Activated gamma-delta T cell treated with anti-CD3 and anti-CD28 coated beads, Interleukin-2, amount 50 U/mL, for 16 hours (primary cell): ENCODE measurements around the gene ZBTB32.
"Not testable (repeated sequence)": the region's sequence is repeated elsewhere in the genome, so short reads cannot be mapped to it uniquely, and the experiment has no call there.

Source experiments
- DNase-seq: peaks from one replicate; pipeline ENCODE4 v3.0.0-alpha.2; 2020; ENCODE audit warnings: low read depth

Gene ZBTB32, protein sequence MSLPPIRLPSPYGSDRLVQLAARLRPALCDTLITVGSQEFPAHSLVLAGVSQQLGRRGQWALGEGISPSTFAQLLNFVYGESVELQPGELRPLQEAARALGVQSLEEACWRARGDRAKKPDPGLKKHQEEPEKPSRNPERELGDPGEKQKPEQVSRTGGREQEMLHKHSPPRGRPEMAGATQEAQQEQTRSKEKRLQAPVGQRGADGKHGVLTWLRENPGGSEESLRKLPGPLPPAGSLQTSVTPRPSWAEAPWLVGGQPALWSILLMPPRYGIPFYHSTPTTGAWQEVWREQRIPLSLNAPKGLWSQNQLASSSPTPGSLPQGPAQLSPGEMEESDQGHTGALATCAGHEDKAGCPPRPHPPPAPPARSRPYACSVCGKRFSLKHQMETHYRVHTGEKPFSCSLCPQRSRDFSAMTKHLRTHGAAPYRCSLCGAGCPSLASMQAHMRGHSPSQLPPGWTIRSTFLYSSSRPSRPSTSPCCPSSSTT

DNA sequence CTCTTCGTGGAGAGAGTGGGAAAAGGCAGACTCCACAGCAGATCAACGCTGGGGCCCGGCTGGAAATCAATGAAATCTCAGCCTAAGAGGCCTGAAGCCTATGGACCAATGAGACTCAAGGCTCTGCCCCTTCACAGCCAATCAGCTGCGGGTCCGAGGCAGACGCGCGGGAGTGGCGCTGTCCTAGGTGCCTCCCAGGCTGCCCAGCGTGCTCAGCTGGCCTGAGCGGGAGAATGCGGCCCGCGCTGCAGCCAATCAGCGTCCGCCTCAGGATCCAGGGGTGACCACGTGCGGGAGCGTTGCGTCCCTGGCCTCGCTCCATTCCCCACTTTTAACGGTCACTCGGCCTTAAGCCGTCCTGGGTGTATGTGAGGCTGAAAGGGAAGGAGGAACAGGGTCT is at the start of gene ZBTB32:
Gene ZBTB32, plus strand, starts transcription at position 341 of the 400 bp plus-strand sequence. CDS start 10,069 bp downstream, outside the sequence.
- DNase-seq = no peak

- not testable (repeated sequence) for DNase-seq
Observed at GRCh38 chr19:35654828-35655227, 49.5 kb upstream of the ZBTB32 start.

GRCh38 chr19:35655600-35655999 is 48.8 kb upstream of the ZBTB32 start:
- DNase-seq = no peak

DNA sequence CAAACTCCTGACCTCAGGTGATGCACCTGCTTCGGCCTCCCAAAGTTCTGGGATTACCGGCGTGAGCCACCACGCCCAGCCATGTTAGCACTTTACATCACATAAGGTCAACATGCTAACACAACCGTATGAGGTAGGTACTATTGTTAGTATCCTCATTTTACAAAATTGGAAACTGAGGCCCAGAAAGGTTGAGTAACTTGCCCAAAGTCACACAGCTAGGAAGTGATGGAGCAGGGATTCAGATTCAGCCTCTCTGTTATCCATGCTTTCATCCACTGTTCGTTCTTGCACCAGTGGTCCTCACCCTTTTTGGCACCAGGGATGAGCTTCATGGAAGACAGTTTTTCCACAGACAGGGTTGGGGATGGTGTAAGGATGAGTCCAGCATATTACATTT is 47.7 kb upstream of the ZBTB32 start:
- no peak for DNase-seq

DNA sequence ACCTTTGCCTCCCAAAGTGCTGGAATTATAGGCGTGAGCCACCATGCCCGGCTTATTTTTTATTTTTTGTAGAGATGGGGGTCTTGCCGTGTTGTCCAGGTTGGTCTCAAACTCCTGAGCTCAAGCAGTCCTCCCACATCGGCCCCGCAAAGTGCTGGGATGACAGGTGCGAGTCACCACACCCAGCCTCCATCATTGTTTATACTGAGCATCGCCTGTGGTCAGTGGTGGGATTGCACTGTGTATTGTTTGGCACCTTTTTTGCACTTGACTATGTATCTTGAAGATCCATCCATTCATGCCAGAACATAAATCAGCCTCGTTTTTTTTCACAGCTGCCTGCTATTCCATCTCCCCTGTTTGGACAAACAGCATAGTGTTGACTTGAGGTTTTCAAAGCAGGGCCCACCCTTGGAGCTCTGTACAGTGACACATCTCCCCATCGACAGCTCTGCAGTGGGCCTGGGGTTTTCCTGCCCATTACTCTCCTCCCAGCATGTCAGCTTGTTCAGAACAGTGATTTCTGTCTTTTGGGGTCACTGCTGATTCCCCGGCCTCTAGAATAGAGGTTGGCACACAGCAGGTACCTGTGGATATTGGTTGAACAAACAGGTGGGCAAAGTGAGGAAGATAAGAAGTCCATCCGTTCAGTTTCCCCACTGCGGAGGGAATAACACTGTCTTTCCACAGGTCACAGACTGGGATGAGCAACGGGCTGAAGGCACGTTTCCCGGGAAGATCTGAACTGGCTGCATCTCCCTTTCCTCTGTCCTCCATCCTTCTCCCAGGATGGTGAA is 46.3 kb upstream of the ZBTB32 start:
- no peak for DNase-seq

DNA sequence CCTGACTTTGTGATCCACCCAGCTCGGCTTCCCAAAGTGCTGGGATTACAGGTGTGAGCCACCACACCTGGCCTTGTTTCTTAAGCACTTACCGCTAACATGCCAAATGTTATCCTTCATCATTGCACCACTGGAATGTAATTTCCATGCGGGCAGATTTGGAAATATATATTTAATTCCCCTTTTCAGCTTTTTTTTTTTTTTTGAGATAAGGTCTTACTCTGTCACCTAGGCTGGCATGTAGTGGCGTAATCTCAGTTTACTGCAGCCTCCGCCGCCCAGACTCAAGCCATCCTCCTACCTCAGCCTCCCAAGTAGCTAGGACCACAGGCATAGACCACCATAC is 42.4 kb upstream of the ZBTB32 start:
- no peak for DNase-seq

GRCh38 chr19:35663981-35664380 is 40.4 kb upstream of the ZBTB32 start:
- DNase-seq = no peak

DNA sequence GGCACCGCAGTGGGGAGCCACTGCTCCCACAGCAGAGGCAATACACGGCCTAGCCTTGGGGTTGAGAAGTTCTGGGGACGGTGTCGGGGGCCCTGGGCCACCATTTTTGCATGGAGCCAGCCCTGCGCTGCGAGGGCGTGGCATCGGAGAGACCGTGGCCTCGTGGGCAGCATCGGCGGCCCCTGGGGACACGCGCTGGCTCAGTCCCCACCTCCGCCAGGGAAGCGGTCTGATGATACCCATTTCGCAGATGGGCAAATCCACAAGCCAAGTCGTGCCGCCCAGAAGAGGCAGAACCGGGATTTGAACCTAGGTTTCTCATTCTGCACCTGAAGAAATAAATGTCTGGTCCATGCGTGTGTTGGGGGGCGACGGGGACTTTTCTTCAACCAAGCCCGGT is 39.2 kb upstream of the ZBTB32 start:
- no peak for DNase-seq

DNA sequence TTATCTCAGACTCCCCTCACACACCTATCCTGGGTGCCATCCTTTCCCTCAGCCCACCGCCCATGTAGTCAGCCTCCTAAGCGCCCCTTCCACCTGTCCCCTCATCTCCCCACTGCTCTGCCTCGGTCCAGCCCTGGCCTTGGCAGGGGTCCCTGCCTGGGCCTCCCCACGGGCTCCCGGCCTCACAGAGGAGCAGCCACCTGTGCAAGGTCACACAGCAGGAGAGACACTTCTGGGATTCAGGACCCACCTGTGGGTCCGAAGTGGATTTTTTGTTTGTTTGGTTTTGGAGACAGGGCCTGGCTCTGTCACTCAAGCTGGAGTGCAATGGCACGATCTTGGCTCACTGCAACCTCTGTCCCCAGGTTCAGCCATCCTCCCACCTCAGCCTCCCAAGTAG is 38.8 kb upstream of the ZBTB32 start:
- DNase-seq = no peak

- no peak for DNase-seq
Observed at GRCh38 chr19:35666251-35666913, 38.0 kb upstream of the ZBTB32 start, which contains the start of gene UPK1A. UPK1A (plus strand) TSS chr19:35666517; CDS start chr19:35666813, 296 bp downstream.

- DNase-seq = no peak
Observed at GRCh38 chr19:35669566-35669965, 34.8 kb upstream of the ZBTB32 start.

- no peak for DNase-seq
Observed at GRCh38 chr19:35669974-35670373, 34.4 kb upstream of the ZBTB32 start.

DNA sequence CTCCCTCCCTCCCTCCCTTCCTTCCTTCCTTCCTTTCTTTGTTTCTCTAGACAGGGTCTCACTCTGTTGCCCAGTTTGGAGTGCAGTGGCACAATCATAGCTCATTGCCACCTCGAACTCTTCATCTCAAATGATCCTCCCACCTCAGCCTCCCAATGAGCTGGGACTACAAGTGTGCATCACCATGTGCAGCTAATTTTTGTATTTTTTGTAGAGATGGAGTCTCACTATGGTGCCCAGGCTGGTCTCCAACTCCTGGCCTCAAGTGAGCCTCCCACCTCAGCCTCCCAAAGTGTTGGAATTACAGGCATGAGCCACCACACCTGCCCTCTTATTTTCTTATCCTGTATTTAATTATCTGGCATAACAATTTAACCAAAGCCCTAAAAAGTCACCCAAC is 33.7 kb upstream of the ZBTB32 start:
- DNase-seq = no peak

DNA sequence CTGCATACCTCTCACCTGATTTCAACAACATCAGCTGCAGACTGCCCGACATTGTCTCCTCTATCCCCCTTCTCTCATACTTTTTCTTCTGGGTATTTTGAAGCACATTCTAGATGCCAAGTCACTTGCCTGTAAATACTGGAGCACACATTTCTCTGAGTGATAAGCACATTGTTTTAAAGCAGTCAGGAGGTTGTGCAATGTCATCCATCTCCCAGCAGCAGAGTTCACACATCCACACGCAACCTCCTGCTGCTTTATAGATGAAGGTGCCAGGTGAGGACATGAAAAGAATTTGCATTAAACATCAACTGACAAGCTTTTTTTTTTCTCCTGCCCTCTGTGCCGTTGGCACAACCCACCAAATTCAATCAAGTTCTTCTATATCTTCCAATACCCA is 32.5 kb upstream of the ZBTB32 start:
- no peak for DNase-seq

GRCh38 chr19:35673121-35673804 is 31.1 kb upstream of the ZBTB32 start:
- DNase-seq = peak; percentile 18

DNA sequence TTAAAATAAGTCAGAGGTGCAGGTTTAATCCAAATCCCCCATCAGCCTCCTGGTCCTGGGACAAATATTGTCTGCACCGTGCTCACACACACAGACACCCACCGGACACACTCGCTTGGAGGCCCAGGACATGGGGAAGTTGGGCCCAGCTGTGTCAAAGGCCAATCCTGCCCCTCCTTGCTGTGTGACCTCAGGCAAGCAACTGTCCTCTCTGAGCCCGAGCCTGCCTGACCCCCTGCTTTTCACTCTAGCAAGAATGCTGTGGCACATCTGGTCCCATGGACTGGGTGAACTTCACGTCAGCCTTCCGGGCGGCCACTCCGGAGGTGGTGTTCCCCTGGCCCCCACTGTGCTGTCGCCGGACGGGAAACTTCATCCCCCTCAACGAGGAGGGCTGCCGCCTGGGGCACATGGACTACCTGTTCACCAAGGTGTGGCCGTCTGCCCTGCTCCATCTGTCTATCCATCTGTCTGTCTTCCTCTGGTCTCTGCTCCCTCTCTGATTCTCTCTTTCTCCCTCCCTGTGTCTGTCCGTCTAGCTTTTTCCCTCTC is 28.7 kb upstream of the ZBTB32 start:
- DNase-seq = no peak

GRCh38 chr19:35689836-35690235 is 14.5 kb upstream of the ZBTB32 start:
- no peak for DNase-seq

GRCh38 chr19:35691106-35691505 is 13.3 kb upstream of the ZBTB32 start:
- not testable (repeated sequence) for DNase-seq

DNA sequence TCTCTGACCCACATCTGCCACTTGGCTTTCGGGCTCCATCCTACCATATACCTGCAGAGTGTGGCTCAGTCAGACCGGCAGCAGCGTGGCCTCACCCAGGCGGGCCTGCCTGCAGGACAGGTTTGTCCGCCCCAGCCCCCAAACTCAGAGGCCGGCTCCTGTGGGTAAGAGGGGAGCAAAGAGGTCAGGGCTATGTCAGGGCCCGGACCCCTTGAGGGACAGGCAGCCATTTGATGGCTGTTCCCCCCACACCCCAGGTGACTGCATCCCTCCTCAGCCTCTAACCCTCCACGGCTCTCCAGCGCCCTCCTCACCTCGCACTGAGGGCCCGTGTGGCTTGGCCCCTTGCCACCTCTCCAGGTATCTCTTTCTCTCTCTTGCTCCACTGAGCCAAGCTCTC is 12.3 kb upstream of the ZBTB32 start:
- no peak for DNase-seq

- no peak for DNase-seq
Observed at GRCh38 chr19:35693422-35693821, 10.9 kb upstream of the ZBTB32 start.

DNA sequence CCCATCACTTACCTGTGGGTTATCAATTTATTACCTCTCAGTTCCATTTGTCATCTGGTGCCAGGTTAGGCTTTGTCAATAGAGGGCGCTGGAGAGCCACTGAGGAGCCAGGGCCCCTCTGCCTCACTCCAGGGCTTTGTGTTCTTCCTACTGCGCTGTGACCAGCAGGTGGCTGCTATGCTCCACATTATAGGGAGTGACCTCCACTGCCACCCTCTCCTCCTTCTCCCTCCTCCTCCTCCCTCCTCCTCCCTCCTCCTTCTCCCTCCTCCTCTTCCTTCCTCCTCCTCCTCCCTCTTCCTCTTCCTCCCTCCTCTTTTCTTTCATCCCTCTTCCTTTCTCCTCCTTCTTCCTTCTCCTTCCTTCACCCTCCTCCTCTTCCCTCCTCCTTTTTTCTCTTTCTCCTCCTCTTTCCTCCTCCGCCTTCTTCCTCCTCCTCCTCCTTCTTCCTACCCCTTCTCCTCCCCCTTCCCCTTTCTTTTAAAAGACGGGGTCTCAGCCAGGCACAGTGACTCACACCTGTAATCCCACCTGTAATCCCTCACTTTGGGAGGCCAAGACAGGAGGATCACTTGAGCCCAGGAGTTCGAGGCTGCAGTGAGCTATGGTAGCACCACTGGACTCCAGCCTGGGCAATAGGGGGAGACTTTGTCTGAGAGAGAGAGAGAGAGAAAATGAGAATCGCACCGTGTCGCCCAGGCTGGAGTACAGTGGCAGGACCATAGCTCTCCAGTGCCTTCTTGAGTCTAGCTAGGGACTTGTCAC is 10.3 kb upstream of the ZBTB32 start:
- peak; percentile 87 for DNase-seq
